Activated effector memory CD4-positive, alpha-beta T cell treated with anti-CD3 and anti-CD28 coated beads, Interleukin-2, amount 50 U/mL, for 16 hours (primary cell): ENCODE measurements around the gene CCDC102B.
"Not testable (repeated sequence)": the region's sequence is repeated elsewhere in the genome, so short reads cannot be mapped to it uniquely, and the experiment has no call there.

Source experiments
- DNase-seq: peaks from one replicate; pipeline ENCODE4 v3.0.0-alpha.2; 2020

CCDC102B gene

GRCh38 chr18:68797871-68798270, at the start of gene CCDC102B:
TSS of gene CCDC102B (plus strand) at chr18:68798080. CDS start at chr18:68836764, 38,684 bp downstream.
- no peak for DNase-seq

DNA sequence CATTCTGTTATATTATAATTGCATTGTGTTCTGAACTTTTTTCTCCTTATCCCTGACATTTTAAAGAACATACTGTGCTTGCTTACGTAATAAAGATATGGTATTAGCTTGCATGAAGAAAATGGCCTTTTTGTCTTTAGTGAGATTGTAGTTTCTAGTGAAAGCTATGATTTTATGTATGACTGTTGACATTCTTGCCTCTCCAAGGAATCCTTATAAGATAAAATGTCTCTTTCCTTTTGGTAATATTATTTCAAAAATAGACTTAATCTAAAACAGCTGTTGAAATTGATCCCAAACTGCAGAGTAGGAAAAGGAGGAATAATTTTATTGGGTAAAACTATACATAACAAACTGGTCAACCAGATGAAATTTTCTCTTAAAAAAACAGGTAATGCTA, 40.8 kb upstream of the CCDC102B start:
- no peak for DNase-seq

GRCh38 chr18:68759308-68759707, 38.6 kb upstream of the CCDC102B start:
- no peak for DNase-seq

- DNase-seq: no peak
Observed at GRCh38 chr18:68763083-68763482, 34.8 kb upstream of the CCDC102B start.

DNA sequence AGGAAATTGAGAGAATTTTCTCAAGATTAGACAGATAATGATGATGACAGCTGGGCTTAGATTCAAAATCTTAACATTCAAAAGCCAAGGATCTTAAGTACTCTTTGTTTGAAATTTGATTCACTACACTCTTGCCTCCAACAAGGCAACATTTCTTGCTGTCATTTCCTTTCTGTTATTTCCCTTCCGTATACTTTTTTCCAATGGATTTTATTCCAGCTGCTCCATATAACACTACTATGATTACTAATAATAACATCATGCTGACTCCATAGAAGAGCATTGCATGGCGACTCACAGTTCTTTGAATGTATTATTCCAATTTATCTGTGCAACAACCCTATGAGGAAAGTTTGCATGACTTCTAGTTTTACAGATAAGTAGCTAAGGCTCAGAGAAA, 33.9 kb upstream of the CCDC102B start:
- DNase-seq: no peak

GRCh38 chr18:68766433-68766832, 31.4 kb upstream of the CCDC102B start:
- no peak for DNase-seq

DNA sequence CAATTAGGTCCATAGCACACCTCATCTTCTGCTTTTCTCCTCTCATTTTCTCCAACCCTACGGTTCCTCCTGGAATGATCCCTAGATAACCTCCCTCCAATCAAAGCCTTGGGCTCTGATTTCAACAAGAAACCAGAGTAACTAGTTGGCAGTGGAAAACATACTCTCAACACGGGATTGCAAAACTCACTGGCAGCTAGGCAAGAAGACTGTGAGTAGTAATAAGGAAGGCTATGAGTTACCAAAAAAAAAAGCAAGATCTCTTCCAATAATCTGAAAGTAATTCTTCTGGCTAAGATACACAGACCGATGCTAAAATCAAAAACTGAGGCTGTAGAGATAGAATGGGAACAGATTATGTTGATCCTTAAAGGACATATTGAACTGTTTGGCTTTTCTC, 28.4 kb upstream of the CCDC102B start:
- DNase-seq: no peak

DNA sequence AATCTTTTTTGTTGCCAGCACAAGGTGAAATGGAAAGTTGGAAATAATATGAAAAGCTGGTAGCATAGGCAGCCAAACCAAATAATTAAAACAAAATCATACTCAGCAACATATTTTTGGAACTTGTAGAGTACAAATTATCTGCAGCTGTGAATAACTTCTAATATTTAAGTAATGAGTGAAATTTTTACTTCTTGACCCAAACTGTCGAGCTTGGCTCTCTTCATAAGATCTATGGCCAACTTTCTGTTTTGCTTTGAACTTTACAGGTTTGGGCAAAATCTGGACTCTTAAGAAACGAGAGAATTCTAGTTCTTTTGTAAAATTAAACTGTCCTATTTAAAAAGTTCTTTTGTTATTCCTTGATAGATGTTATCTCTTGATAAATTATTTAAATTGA, 25.6 kb upstream of the CCDC102B start:
- DNase-seq: no peak

GRCh38 chr18:68778280-68778886, 19.5 kb upstream of the CCDC102B start:
- no peak for DNase-seq

- no peak for DNase-seq
Observed at GRCh38 chr18:68779169-68779568, 18.7 kb upstream of the CCDC102B start.

DNA sequence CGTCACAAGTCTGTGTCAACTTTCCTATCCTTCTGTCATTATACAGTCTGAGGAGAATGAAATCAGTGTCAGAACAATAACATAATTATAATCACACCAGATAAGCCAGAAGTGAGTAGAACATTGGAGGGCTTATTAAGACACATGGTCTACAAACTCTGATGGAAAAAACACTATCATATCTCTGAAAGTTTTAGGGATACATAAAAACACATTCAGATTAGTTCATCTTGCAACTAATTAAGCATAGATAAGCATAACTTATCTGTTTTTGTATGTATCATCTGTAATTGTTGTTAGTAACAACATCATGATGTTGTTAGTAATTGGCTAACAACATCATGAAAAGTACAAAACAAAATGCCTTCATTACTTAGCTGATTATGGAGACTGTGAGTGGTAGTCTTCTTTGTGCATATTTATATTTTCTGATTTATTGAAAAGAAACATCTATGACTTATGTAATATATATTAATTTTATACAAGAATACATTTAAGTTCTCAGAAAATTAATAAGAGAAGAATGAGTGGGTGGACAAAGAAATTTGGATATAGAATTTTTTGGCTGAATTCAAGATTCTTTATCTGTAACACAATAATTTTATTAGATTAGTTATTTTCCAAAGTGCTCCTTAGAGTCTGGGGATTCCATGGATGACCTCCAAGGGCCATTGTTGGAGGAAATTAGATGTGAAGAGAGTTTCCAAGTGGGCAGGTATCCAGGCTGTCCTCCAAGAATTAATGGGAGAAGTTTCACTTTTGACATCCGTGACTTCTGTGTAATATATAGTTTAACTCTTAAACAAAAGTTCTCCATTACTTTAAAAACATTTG, 16.9 kb upstream of the CCDC102B start:
- no peak for DNase-seq

- DNase-seq: no peak
Observed at GRCh38 chr18:68783506-68783905, 14.4 kb upstream of the CCDC102B start.

DNA sequence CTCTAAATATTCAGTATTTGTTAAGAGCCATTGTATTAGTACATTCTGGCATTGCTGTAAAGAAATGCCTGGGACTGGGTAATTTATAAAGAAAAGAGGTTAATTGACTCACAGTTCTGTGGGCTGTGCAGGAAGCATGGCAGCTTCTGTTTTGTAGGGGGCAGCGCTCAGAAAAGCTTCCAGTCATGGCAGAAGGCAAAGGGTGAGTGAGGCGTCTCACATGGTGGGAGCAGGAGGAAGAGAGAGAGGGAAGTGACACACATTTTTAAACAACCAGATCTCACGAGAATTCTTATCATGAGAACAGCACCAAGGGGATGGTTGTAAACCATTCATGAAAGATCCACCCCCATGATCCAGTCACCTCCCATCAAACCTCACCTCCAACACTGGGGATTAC, 13.8 kb upstream of the CCDC102B start:
- no peak for DNase-seq

- not testable (repeated sequence) for DNase-seq
Observed at GRCh38 chr18:68790290-68790689, 7.6 kb upstream of the CCDC102B start.

DNA sequence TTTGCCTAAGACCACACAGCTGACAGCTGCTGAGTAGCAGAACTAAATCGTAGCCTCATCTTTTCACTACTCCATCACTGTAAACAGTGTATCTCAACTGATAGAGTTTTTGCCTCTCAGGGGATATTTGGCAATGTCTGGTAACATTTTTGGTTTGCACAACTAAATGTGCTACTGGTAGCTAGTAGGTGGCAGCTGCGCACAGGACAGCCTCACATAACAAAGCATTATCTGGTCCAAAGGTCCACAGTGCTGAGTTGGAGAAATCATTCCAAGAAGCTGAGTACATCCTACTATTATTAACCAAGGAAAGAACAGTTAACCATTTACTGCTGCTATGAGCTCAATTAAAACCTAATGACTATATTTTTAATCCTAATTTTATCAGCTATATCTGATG, 6.1 kb upstream of the CCDC102B start:
- no peak for DNase-seq

DNA sequence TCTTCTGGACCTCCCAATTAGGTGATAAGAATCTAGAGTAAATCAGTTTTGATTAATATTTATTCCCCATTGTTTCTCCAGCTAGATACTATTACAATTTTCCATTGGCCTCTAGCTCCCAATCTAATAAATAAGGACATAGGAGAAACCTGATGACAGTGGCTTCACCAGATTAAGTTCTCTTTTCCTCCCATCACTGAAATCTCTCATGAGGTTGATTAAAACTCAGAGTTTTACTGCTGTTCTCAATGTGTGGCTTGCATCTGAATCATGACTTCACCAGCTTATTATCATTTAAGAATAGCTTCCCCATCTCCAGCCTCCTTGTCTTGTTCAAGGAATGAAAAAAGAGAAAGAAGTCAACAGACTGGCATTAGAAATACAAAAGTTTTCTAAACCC, 3.9 kb upstream of the CCDC102B start:
- no peak for DNase-seq

GRCh38 chr18:68796936-68797690, 767 bp upstream of the CCDC102B start:
- DNase-seq: no peak

DNA sequence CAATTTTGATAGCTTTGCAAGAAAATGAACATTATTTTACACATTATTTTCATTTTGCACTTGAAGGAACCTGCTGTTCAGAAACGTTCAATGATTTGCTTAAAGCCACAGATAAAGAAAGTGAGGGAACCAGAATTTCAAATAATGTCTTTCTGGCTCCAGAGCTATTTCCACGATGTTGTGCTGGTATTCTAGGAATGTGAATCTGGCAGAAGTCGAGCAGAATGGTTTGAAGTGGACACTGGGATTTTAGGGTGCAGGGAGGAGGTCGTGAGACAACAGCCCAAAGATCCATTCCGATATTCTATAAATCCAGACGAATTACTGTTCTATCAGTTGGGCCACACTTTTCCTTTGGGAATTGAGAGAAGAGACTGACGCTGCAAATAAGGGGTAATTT, 2.2 kb downstream of the CCDC102B start:
- DNase-seq: no peak

GRCh38 chr18:68803356-68803755, 5.5 kb downstream of the CCDC102B start:
- no peak for DNase-seq

DNA sequence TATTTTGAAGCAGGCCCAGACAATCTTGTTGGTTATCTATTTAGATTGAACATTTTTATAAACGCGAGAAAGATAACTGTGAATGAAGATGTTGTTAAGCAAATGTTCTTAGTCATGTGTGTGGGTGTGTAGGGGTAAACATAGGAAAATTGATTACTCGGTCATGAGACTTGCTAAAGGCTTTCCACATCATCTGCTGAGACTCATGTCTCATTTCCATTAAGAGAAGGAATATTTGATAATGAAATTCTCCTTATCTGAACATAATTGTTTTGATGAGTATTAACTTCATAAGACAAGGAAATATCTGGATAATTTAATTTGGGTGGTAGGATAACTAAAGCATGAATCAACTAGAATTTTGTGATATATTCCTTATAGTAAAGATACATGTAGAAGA, 19.7 kb downstream of the CCDC102B start:
- no peak for DNase-seq

- DNase-seq: no peak
Observed at GRCh38 chr18:68818584-68818983, 20.7 kb downstream of the CCDC102B start.

- DNase-seq: no peak
Observed at GRCh38 chr18:68822926-68823325, 25.0 kb downstream of the CCDC102B start.

GRCh38 chr18:68826121-68826520, 28.2 kb downstream of the CCDC102B start:
- DNase-seq: no peak
